Measurements from ENCODE around the gene CPB2.

- TF ChIP-seq POLR2A (IDR thresholded peaks at IDR 0.05) = no peak
- no peak for TF ChIP-seq CTCF (IDR thresholded peaks at IDR 0.05)
These were observed 22.5 kb downstream of the CPB2 start for GRCh38 chr13:46082324-46082723.
